ENCODE data around the gene CDK12. TPM values are rescaled to one million over a fixed set of nuclear protein-coding genes. Genes with fewer than 3 reads are reported as not detected.

CDK12 gene
- total and polyA plus RNA-seq, 10 of the 15 experiments (the other 5 are each of a cell fraction or from before 2014, with no cell fraction given): 3.2 to 55.1 (median 31.9) TPM

DNA sequence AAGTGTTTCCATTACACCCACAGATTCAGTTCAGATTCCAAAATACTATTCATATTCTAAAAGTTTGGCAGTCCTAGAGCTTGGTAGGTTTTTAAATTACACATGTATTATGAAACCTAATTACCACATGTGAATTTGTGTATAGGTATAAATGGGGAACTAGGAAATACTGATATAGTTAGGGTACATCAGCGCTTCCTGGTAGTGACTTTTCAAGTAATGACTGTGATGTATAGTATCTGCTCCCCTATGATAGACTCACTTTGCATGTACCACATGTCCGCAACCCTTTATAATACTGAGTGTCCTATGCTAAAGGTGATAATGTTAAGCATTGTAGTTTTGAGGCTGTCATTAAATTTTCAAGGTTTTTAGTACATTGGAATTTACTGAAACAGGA lies 22.9 kb downstream of the CDK12 start:
- POLR2A ChIA-PET: interaction anchor here (1.1 kb wide), 1 partner anchor 33 kb away, joined by 6 read pairs; the partner anchor contains the start of gene MED1
- H3K9me3 ChIP-seq (replicated peaks; ENCODE audit: control insufficient read depth, insufficient read depth, low read length): no peaks in the 10 kb centered on the region
- peak; percentile 35 for FAIRE-seq
- TF ChIP-seq ZBTB4 (CRISPR knock-in tag; IDR thresholded peaks at IDR 0.05) (no peak), POU2F2 (IDR thresholded peaks at IDR 0.05; ENCODE audit: borderline replicate concordance, low read depth, low read length) (peak; percentile 61; the same call in 1 of the 3 replicates), PKNOX1 (IDR thresholded peaks at IDR 0.05) (peak; percentile 15; the same call in 1 of the 2 replicates), SPI1 (IDR thresholded peaks at IDR 0.05; ENCODE audit: borderline replicate concordance, insufficient read depth, low read depth, low read length) (peak; percentile 80), IRF4 (IDR thresholded peaks at IDR 0.05; ENCODE audit: low read depth, low read length) (peak; percentile 79; the same call in 1 of the 2 replicates), SIX5 (IDR thresholded peaks at IDR 0.05; ENCODE audit: low read depth, low read length, severe bottlenecking) (no peak), SMAD5 (IDR thresholded peaks at IDR 0.05; ENCODE audit: low read depth) (no peak), MYB (IDR thresholded peaks at IDR 0.05; ENCODE audit: borderline replicate concordance, low read depth, low read length) (no peak), ZNF217 (IDR thresholded peaks at IDR 0.05) (0 out of 2 replicates have a peak, but pooled peaks have one; percentile 59), CUX1 (IDR thresholded peaks at IDR 0.05; ENCODE audit: insufficient replicate concordance, low read depth, low read length) (no peak), IKZF2 (IDR thresholded peaks at IDR 0.05) (peak in 1 of 2 experiments; percentile 12; a peak in 1 of 4 replicates), DPF2 (IDR thresholded peaks at IDR 0.05) (no peak; the same call in 1 of the 2 replicates), KDM1A (IDR thresholded peaks at IDR 0.05; ENCODE audit: borderline replicate concordance) (no peak)
- TF ChIP-seq, protein P1, sequence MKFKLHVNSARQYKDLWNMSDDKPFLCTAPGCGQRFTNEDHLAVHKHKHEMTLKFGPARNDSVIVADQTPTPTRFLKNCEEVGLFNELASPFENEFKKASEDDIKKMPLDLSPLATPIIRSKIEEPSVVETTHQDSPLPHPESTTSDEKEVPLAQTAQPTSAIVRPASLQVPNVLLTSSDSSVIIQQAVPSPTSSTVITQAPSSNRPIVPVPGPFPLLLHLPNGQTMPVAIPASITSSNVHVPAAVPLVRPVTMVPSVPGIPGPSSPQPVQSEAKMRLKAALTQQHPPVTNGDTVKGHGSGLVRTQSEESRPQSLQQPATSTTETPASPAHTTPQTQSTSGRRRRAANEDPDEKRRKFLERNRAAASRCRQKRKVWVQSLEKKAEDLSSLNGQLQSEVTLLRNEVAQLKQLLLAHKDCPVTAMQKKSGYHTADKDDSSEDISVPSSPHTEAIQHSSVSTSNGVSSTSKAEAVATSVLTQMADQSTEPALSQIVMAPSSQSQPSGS (IDR thresholded peaks at IDR 0.05; ENCODE audit: low read length): peak; percentile 54

More for the DNA sequence above, 22.9 kb downstream of the CDK12 start:
- intact Hi-C loops (cut with micrococcal nuclease; ENCODE audit: unreplicated experiment) (no loop called here), in situ Hi-C loops (cut with MboI) (no loop called here)
- H3K4me2 ChIP-seq (ENCODE audit: control insufficient read depth, insufficient read depth): peak overlapping the region; percentile 75; the same call in 1 of the 2 replicates
- H2AFZ ChIP-seq (ENCODE audit: control insufficient read depth, low read depth, low read length): no peak overlapping the region
- no peak overlapping the region for H3K4me3 ChIP-seq
- DNase-seq (ENCODE audit: low read depth, low spot score): peak; percentile 53
- ChIA-PET SMC1A (ENCODE audit: uncharacterized antibody, unreplicated experiment) (no interaction called here), CTCF (no interaction called here), RAD21 (ENCODE audit: unreplicated experiment) (no interaction called here)
- H3K36me3 ChIP-seq (ENCODE audit: control insufficient read depth in 2 of 2, insufficient read depth in 2 of 2, low read length in 1 of 2): peaks cover 0 to 16% of the 10 kb centered on the region in 2 experiments; a peak in 2 of 4 replicates
- peaks cover 44% of the 10 kb centered on the region for H3K4me1 ChIP-seq (ENCODE audit: control insufficient read depth, insufficient read depth, low read length)
- H3K27ac ChIP-seq (ENCODE audit: control insufficient read depth, insufficient read depth): peak overlapping the region; percentile 46
- BruUV-seq (replicated peaks): TSS peak; percentile 32
- no peaks in the 10 kb centered on the region for H4K20me1 ChIP-seq (ENCODE audit: control insufficient read depth, insufficient read depth)
- WGBS (ENCODE audit: insufficient coverage, insufficient replicate concordance, low lambda C conversion rate, missing lambda C conversion rate): 21% methylated on average over 2 of the region's 2 CpGs
- H3K79me2 ChIP-seq (ENCODE audit: control insufficient read depth, insufficient read depth, low read length): peaks cover 24% of the 10 kb centered on the region
- H3K9ac ChIP-seq (ENCODE audit: control insufficient read depth, insufficient read depth, low read length): no peak overlapping the region
- no peaks in the 10 kb centered on the region for H3K27me3 ChIP-seq (replicated peaks in 1 of 2; ENCODE audit: control insufficient read depth in 2 of 2, insufficient read depth in 2 of 2, low read length in 1 of 2)
- ATAC-seq: peak; percentile 93

All from GM12878 (cell line).